ENCODE data around the gene ST7L. TPM values are rescaled to one million over a fixed set of nuclear protein-coding genes. Genes with fewer than 3 reads are reported as not detected.
A peak's percentile ranks its signal among the peaks of the same experiment; 100 is the strongest.
"Not testable (repeated sequence)": the region's sequence is repeated elsewhere in the genome, so short reads cannot be mapped to it uniquely, and the experiment has no call there.

ST7L gene
- total RNA-seq = 17.4 and 29.8 TPM in 2 replicates

GRCh38 chr1:112618721-112619517 lies at the start of gene ST7L:
TSS of gene ST7L (minus strand) at chr1:112619141. CDS start at chr1:112619113, 28 bp downstream.
- TF ChIP-seq CTCF (IDR thresholded peaks at IDR 0.05; ENCODE audit: insufficient read depth, low read depth, low read length) = no peak
- peak within 1 kb of the TSS; percentile 96 for H3K4me3 ChIP-seq (ENCODE audit: low read depth, low read length)
- peak; percentile 76 for DNase-seq (ENCODE audit: low read depth)

GRCh38 chr1:112666946-112667345 lies 48.0 kb upstream of the ST7L start:
- no peak for TF ChIP-seq CTCF (IDR thresholded peaks at IDR 0.05; ENCODE audit: insufficient read depth, low read depth, low read length)
- no peak overlapping the region for H3K4me3 ChIP-seq (ENCODE audit: low read depth, low read length)
- no peak for DNase-seq (ENCODE audit: low read depth)

GRCh38 chr1:112665857-112666256 lies 46.9 kb upstream of the ST7L start:
- no peak for TF ChIP-seq CTCF (IDR thresholded peaks at IDR 0.05; ENCODE audit: insufficient read depth, low read depth, low read length)
- no peak for DNase-seq (ENCODE audit: low read depth)
- no peak overlapping the region for H3K4me3 ChIP-seq (ENCODE audit: low read depth, low read length)

GRCh38 chr1:112651205-112651604 lies 32.3 kb upstream of the ST7L start:
- DNase-seq (ENCODE audit: low read depth) = no peak
- TF ChIP-seq CTCF (IDR thresholded peaks at IDR 0.05; ENCODE audit: insufficient read depth, low read depth, low read length) = no peak
- no peak overlapping the region for H3K4me3 ChIP-seq (ENCODE audit: low read depth, low read length)

GRCh38 chr1:112646225-112646624 lies 27.3 kb upstream of the ST7L start:
- H3K4me3 ChIP-seq (ENCODE audit: low read depth, low read length) = no peak overlapping the region
- DNase-seq (ENCODE audit: low read depth) = no peak
- no peak for TF ChIP-seq CTCF (IDR thresholded peaks at IDR 0.05; ENCODE audit: insufficient read depth, low read depth, low read length)

- H3K4me3 ChIP-seq (ENCODE audit: low read depth, low read length) = no peak overlapping the region
- no peak for DNase-seq (ENCODE audit: low read depth)
- no peak for TF ChIP-seq CTCF (IDR thresholded peaks at IDR 0.05; ENCODE audit: insufficient read depth, low read depth, low read length)
These were observed 24.1 kb upstream of the ST7L start for GRCh38 chr1:112643080-112643479.

GRCh38 chr1:112640437-112640836 lies 21.5 kb upstream of the ST7L start:
- not testable (repeated sequence) for H3K4me3 ChIP-seq (ENCODE audit: low read depth, low read length); DNase-seq (ENCODE audit: low read depth)
